ENCODE data around the gene PATL2.
A peak's percentile ranks its signal among the peaks of the same experiment; 100 is the strongest.

Gene PATL2

GRCh38 chr15:44682211-44682610 is 28.9 kb downstream of the PATL2 start:
- DNase-seq (ENCODE audit: insufficient read length, low spot score) (no peak), FAIRE-seq (no peak)
- no peak for TF ChIP-seq POLR2A (IDR thresholded peaks at IDR 0.05; ENCODE audit: low read depth, low read length)

- TF ChIP-seq POLR2A (IDR thresholded peaks at IDR 0.05; ENCODE audit: low read depth, low read length) = no peak
- DNase-seq (ENCODE audit: insufficient read length, low spot score) (no peak), FAIRE-seq (no peak)
Measured at GRCh38 chr15:44676676-44677075, 34.4 kb downstream of the PATL2 start.

- DNase-seq (ENCODE audit: insufficient read length, low spot score) = no peak
Measured at GRCh38 chr15:44675911-44676310, 35.2 kb downstream of the PATL2 start.

GRCh38 chr15:44673639-44674038 is 37.5 kb downstream of the PATL2 start:
- no peak for TF ChIP-seq POLR2A (IDR thresholded peaks at IDR 0.05; ENCODE audit: low read depth, low read length)
- no peak for DNase-seq (ENCODE audit: insufficient read length, low spot score)
- no peak for FAIRE-seq

More at GRCh38 chr15:44675911-44676310, 35.2 kb downstream of the PATL2 start:
- TF ChIP-seq POLR2A (IDR thresholded peaks at IDR 0.05; ENCODE audit: low read depth, low read length) = no peak
- FAIRE-seq = no peak

GRCh38 chr15:44670087-44670950 is 40.8 kb downstream of the PATL2 start:
- FAIRE-seq (no peak), DNase-seq (ENCODE audit: insufficient read length, low spot score) (no peak)
- TF ChIP-seq POLR2A (IDR thresholded peaks at IDR 0.05; ENCODE audit: low read depth, low read length) = no peak

GRCh38 chr15:44668921-44669320 is 42.2 kb downstream of the PATL2 start:
- no peak for FAIRE-seq
- no peak for DNase-seq (ENCODE audit: insufficient read length, low spot score)
- no peak for TF ChIP-seq POLR2A (IDR thresholded peaks at IDR 0.05; ENCODE audit: low read depth, low read length)

- TF ChIP-seq POLR2A (IDR thresholded peaks at IDR 0.05; ENCODE audit: low read depth, low read length) = no peak
- DNase-seq (ENCODE audit: insufficient read length, low spot score) (no peak), FAIRE-seq (no peak)
Measured at GRCh38 chr15:44667039-44667360, 44.1 kb downstream of the PATL2 start.

GRCh38 chr15:44666210-44667038 is 44.7 kb downstream of the PATL2 start:
- FAIRE-seq (no peak), DNase-seq (ENCODE audit: insufficient read length, low spot score) (no peak)
- TF ChIP-seq POLR2A (IDR thresholded peaks at IDR 0.05; ENCODE audit: low read depth, low read length) = no peak

GRCh38 chr15:44663410-44664308 is 47.5 kb downstream of the PATL2 start, which contains the start of gene SPG11:
Gene SPG11, minus strand, starts transcription at chr15:44663662. Its CDS starts 15 bp downstream, at chr15:44663647.
- DNase-seq (ENCODE audit: insufficient read length, low spot score) (peak; percentile 88), FAIRE-seq (peak; percentile 93)
- TF ChIP-seq POLR2A (IDR thresholded peaks at IDR 0.05; ENCODE audit: low read depth, low read length) = peak; percentile 91

- DNase-seq (ENCODE audit: insufficient read length, low spot score) (peak; percentile 59), FAIRE-seq (peak; percentile 52)
- no peak for TF ChIP-seq POLR2A (IDR thresholded peaks at IDR 0.05; ENCODE audit: low read depth, low read length)
Measured at GRCh38 chr15:44662478-44663409, 48.4 kb downstream of the PATL2 start.

- TF ChIP-seq POLR2A (IDR thresholded peaks at IDR 0.05; ENCODE audit: low read depth, low read length) = no peak
- no peak for FAIRE-seq
- no peak for DNase-seq (ENCODE audit: insufficient read length, low spot score)
Measured at GRCh38 chr15:44661576-44661975, 49.5 kb downstream of the PATL2 start.

- peak; percentile 41 for FAIRE-seq
- no peak for DNase-seq (ENCODE audit: insufficient read length, low spot score)
- no peak for TF ChIP-seq POLR2A (IDR thresholded peaks at IDR 0.05; ENCODE audit: low read depth, low read length)
Measured at GRCh38 chr15:44659056-44659455, 52.1 kb downstream of the PATL2 start.

- DNase-seq (ENCODE audit: insufficient read length, low spot score) = no peak
- TF ChIP-seq POLR2A (IDR thresholded peaks at IDR 0.05; ENCODE audit: low read depth, low read length) = no peak
- FAIRE-seq = no peak
Measured at GRCh38 chr15:44657378-44657777, 53.7 kb downstream of the PATL2 start.

All from H54 (cell line).